Activated B cell treated with CpG ODN at 0.5 μM for 24 hours (primary cell): Measurements from ENCODE around the gene MEIKIN. TPM values are rescaled to one million over a fixed set of nuclear protein-coding genes. Genes with fewer than 3 reads are reported as not detected.

Source experiments
- ATAC-seq: fragments of 200-7000 bp; cut with Tn5 transposase; one replicate; pipeline ENCODE4 v1.10.0; 2021; ENCODE audit warnings: low read depth, mild to moderate bottlenecking, moderate library complexity
- CTCF ChIA-PET: fragments of 350-600 bp; sonication (Branson Sonifier 250); formaldehyde crosslinking; loops from one replicate; lab custom pipeline; 2021; ENCODE audit warnings: antibody characterized with exemption; lab: Charles Lee
- POLR2A ChIA-PET: fragments of 350-600 bp; sonication (Branson Sonifier 250); formaldehyde crosslinking; loops from one replicate; lab custom pipeline; 2021; ENCODE audit warnings: antibody characterized with exemption; lab: Charles Lee
- DNase-seq: peaks from one replicate; pipeline ENCODE4 v3.0.0; 2022
- H3K27ac Mint-ChIP-seq: one replicate; pipeline ENCODE4 v1.8.0; 2020; ENCODE audit warnings: mixed read lengths
- H3K27me3 Mint-ChIP-seq: one replicate; pipeline ENCODE4 v1.8.0; 2021; ENCODE audit warnings: mixed read lengths
- H3K36me3 Mint-ChIP-seq: one replicate; pipeline ENCODE4 v1.8.0; 2021; ENCODE audit warnings: low read depth, mixed read lengths
- H3K4me1 Mint-ChIP-seq: one replicate; pipeline ENCODE4 v1.8.0; 2021; ENCODE audit warnings: mixed read lengths
- H3K4me3 Mint-ChIP-seq: one replicate; pipeline ENCODE4 v1.8.0; 2020; ENCODE audit warnings: mild to moderate bottlenecking, mixed read lengths
- H3K9me3 Mint-ChIP-seq: one replicate; pipeline ENCODE4 v1.8.0; 2020; ENCODE audit warnings: mixed read lengths
- intact Hi-C: fragments of 100-400 bp; cut with micrococcal nuclease; formaldehyde crosslinking; loops from one replicate; pipeline ENCODE4 v1.15.1; 2024
- total RNA-seq: library from RNA; stranded (reverse); gene quantifications from 2 replicates; pipeline ENCODE4 v1.2.3, GENCODE V29; 2022
- TF ChIP-seq, protein P1 (sequence below): fragments of 200-600 bp; IDR thresholded peaks from one replicate; pipeline ENCODE4 v1.8.0; 2022; ENCODE audit warnings: antibody characterized with exemption, mild to moderate bottlenecking

Gene MEIKIN
- total RNA-seq, 1 donor from 2014 or later, result not detected

DNA sequence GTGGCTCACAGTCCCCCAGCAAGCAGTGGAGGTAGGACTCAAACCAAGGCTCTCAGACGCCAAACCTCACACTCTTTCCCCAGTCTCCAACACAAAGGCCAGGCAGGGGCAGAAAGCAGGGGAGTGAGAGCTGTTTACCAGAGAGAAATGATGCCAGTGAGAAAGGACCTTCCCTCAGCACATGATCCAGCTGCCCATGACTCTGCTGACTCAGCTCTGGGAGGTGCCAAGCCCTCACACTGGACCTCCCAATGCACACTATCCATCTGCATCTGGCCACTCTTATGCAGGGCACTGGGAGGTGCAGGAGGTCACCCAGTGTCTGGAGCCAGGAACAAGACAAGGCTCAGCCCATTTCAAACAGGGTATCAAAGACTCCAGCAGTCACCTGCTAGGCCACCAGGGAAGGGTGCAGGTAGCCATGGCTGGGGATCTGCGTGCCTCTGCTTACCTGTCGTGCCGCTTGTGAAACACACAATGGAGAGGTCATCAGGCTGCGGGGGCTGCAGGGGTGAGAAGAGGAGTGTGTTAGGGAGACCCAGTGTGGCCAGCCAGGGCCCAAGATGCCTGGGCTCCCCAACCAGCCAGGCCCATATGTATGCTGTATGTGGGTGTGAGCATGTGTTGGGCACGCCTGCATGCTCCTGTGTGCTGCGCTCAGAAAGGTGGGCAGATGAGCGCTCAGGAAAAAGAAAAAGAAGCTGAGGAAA lies 39.6 kb upstream of the MEIKIN start:
- H3K4me3 Mint-ChIP-seq, result no peak overlapping the region
- ChIA-PET POLR2A (no interaction called here), CTCF (no interaction called here)

DNA sequence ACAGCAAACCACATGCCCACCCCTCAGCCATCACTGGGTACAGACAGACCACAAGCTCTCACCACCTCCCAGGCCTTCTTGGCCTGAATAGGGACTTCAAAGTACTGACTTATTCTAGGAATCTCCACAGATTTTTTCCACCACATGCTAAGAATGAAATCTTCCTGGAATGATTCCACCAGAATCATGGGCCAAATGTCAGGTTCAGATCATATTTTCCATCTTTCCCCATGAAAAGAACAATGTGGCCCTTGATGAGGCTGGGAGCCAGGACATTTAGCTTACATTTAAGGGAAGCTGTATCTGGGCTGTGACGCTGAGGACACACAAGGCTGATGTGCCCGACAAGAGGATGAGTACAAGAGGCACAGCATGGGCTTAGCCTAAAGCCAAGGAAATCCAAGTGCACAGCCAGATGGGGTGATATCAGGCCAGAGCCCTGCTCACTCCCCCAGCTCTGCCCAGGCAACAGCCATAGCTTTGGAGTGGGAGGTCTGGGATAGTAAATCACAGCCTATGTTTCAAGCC lies 37.8 kb upstream of the MEIKIN start:
- ATAC-seq (no peak), DNase-seq (no peak)
- H3K9me3 Mint-ChIP-seq, result no peaks in the 10 kb centered on the region
- peaks cover 7% of the 10 kb centered on the region for H3K27me3 Mint-ChIP-seq
- TF ChIP-seq, protein P1, sequence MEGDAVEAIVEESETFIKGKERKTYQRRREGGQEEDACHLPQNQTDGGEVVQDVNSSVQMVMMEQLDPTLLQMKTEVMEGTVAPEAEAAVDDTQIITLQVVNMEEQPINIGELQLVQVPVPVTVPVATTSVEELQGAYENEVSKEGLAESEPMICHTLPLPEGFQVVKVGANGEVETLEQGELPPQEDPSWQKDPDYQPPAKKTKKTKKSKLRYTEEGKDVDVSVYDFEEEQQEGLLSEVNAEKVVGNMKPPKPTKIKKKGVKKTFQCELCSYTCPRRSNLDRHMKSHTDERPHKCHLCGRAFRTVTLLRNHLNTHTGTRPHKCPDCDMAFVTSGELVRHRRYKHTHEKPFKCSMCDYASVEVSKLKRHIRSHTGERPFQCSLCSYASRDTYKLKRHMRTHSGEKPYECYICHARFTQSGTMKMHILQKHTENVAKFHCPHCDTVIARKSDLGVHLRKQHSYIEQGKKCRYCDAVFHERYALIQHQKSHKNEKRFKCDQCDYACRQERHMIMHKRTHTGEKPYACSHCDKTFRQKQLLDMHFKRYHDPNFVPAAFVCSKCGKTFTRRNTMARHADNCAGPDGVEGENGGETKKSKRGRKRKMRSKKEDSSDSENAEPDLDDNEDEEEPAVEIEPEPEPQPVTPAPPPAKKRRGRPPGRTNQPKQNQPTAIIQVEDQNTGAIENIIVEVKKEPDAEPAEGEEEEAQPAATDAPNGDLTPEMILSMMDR, result no peak
- H3K4me3 Mint-ChIP-seq, result no peak overlapping the region
- ChIA-PET CTCF (no interaction called here), POLR2A (no interaction called here)
- no peaks in the 10 kb centered on the region for H3K4me1 Mint-ChIP-seq
- intact Hi-C loops, result no loop called here
- no peak overlapping the region for H3K27ac Mint-ChIP-seq
- H3K36me3 Mint-ChIP-seq, result no peaks in the 10 kb centered on the region

More for the DNA sequence above, 39.6 kb upstream of the MEIKIN start:
- no peak for ATAC-seq
- TF ChIP-seq, protein P1, result no peak
- DNase-seq, result no peak
- Mint-ChIP-seq H3K9me3 (no peaks in the 10 kb centered on the region), H3K27ac (no peak overlapping the region), H3K36me3 (no peaks in the 10 kb centered on the region), H3K27me3 (peaks cover 7% of the 10 kb centered on the region), H3K4me1 (no peaks in the 10 kb centered on the region)
- intact Hi-C loops, result no loop called here

DNA sequence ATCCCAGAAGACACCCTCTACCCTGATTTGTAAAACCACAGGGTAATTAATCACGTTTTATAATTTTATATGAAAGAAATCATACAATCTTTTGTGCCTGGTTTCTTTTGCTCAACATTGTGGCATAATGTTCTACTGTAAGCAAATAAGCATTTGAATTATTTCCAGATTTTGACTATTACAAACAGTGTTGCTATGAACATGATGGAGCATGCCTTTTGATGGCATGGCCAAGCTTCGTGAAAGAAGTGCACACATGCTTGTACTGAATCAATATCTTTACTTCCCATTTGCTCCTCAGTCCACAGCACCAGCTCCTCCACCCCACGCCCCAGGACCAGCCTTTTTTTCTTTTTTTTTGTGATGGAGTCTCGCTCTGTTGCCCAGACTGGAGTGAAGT lies 36.1 kb upstream of the MEIKIN start:
- Mint-ChIP-seq H3K4me3 (no peak overlapping the region), H3K9me3 (no peaks in the 10 kb centered on the region), H3K36me3 (no peaks in the 10 kb centered on the region), H3K27me3 (peaks cover 7% of the 10 kb centered on the region), H3K27ac (no peak overlapping the region), H3K4me1 (no peaks in the 10 kb centered on the region)
- DNase-seq, result no peak
- no peak for ATAC-seq
- intact Hi-C loops, result no loop called here
- CTCF ChIA-PET, result no interaction called here
- POLR2A ChIA-PET, result no interaction called here
- TF ChIP-seq, protein P1, result no peak

DNA sequence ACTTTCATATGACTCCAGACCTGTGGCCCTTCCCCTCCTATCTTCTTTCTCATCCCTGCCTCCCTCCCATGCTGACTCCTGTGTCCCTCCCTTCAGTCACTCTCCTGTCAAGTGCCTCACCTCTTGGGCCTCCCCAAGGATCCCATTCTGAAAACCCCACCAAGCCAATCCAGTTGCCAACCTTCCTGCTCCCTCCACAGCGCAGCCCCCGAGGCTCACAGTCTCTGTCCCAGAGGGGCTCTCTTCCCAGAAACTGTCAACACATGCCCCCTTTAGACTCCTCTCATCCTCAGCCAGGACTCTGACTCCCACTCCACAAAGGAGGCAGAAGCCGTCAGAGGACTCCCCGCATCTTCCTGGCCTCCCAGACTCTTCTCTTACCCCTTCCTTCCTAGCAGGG lies 35.2 kb upstream of the MEIKIN start:
- H3K27ac Mint-ChIP-seq, result no peak overlapping the region
- peaks cover 7% of the 10 kb centered on the region for H3K27me3 Mint-ChIP-seq
- no peaks in the 10 kb centered on the region for H3K36me3 Mint-ChIP-seq
- ATAC-seq (no peak), DNase-seq (no peak)
- no peaks in the 10 kb centered on the region for H3K4me1 Mint-ChIP-seq
- TF ChIP-seq, protein P1, result no peak
- intact Hi-C loops, result no loop called here
- H3K4me3 Mint-ChIP-seq, result no peak overlapping the region
- CTCF ChIA-PET, result no interaction called here
- no peaks in the 10 kb centered on the region for H3K9me3 Mint-ChIP-seq
- POLR2A ChIA-PET, result no interaction called here

DNA sequence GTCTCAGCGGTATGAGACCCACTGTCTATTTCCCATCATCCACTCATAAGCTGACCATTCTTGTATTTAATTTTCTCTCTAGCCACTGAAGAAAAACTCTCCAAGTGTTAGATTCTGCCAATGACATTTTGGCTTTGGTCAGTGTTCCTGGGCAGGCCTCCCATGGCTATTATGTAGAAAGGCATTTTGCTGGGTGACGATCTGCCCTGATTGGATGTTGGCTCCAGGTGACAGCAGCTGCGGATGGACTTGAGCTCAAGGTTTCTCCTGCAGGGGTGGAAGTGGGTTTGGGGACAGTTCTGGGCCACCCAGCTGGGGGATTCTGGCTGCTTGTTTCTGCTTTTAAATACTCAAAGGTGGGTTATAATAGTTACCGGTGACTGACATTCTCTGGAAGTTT lies 34.4 kb upstream of the MEIKIN start:
- POLR2A ChIA-PET, result no interaction called here
- H3K4me3 Mint-ChIP-seq, result no peak overlapping the region
- H3K9me3 Mint-ChIP-seq, result no peaks in the 10 kb centered on the region

More for the DNA sequence above, 34.4 kb upstream of the MEIKIN start:
- Mint-ChIP-seq H3K27me3 (peaks cover 7% of the 10 kb centered on the region), H3K4me1 (no peaks in the 10 kb centered on the region), H3K36me3 (no peaks in the 10 kb centered on the region), H3K27ac (no peak overlapping the region)
- CTCF ChIA-PET, result no interaction called here
- intact Hi-C loops, result no loop called here
- TF ChIP-seq, protein P1, result no peak
- ATAC-seq (no peak), DNase-seq (no peak)
